Fibroblast of the aortic adventitia (primary cell): ENCODE measurements around the gene SH3TC1. TPM values are rescaled to one million over a fixed set of nuclear protein-coding genes. Genes with fewer than 3 reads are reported as not detected.

Experiments used
- DNase-seq: peaks from one replicate; pipeline ENCODE4 v3.0.0-alpha.2; 2010; ENCODE audit warnings: low read depth
- H3K4me3 ChIP-seq: 2 replicates; pipeline ENCODE4 v1.5.1; 2011; ENCODE audit warnings: low read depth, mild to moderate bottlenecking, control low read depth, low read length, moderate library complexity
- CTCF ChIP-seq: IDR thresholded peaks from 2 replicates; pipeline ENCODE4 v1.5.1; 2011; ENCODE audit warnings: mild to moderate bottlenecking, low read length, control low read depth, inconsistent platforms; ENCODE audit not compliant: insufficient read depth
- total RNA-seq: library from RNA; depleted of rRNA; stranded (reverse); fragments of >200 nt; gene quantifications from 2 replicates; pipeline ENCODE4 v1.2.3, GENCODE V29; 2012; ENCODE audit warnings: low replicate concordance

The SH3TC1 gene
- total RNA-seq, 1 donor = 1.5 TPM

- DNase-seq = peak; percentile 97
- no peak overlapping the region for H3K4me3 ChIP-seq
- TF ChIP-seq CTCF = peak; percentile 68
Measured at GRCh38 chr4:8274765-8275547, 75.9 kb downstream of the SH3TC1 start.

DNA sequence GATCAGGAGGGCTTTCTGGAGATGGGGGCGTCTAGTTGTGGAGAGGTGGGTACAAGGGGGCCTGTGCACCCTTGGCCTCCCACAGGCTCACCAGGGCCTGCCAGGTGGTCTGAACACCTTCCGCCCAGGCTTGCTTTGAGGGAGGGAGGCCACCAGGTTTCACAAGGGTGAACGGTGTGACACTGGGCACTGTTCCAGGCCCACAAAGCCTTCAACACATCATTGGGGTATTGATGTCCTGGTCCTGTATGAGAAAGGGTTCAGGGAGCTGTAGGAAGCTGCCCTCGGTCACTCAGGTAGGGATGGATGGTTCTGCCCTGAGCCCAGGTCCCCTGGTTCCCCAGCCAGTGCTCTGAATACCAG lies 76.4 kb downstream of the SH3TC1 start:
- no peak for TF ChIP-seq CTCF
- H3K4me3 ChIP-seq = no peak overlapping the region
- DNase-seq = no peak

DNA sequence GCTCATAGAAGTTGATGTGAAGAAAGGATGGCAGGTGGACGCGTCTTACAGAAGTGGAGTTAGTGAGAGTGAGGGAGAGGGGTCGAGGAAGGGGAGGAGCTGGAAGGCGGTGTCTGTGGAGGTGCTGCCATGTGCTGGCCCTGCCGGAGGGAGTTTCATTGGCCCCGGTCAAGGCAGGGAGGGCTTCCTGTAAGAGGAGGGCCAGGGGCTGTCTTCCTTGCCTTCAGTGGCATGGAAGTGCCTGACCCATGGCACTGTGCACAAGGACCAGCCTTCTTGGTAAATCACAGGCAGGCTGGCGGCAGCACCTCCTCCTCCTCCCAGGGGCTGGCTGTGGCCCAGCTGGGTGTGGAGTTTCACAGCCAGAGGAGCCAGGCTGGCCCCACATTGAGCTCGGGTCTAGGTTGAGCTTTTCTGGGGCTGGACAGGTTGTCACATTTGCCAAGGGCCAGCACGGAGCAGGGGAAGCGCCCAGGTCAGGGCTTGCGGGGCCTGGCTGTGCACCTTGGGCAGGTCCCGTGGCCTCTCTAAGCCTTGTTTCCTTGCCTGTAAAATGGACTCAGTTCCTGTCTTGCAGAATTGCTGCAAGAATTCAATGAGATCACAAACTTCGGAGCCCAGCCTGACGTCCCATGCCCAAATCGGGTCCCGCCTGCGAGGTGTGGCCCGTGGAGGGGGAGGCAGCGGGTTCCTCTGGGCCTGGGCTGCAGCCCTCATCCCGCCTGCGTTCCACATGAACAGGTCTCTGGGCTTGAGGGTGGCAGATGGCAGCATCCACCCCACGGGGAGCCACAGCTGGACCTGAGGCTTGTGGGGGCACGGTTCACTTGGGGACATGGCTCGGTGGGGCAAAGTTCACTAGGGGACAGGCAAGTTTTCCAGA lies 77.5 kb downstream of the SH3TC1 start:
- TF ChIP-seq CTCF = no peak
- DNase-seq = peak; percentile 58
- H3K4me3 ChIP-seq = no peak overlapping the region

DNA sequence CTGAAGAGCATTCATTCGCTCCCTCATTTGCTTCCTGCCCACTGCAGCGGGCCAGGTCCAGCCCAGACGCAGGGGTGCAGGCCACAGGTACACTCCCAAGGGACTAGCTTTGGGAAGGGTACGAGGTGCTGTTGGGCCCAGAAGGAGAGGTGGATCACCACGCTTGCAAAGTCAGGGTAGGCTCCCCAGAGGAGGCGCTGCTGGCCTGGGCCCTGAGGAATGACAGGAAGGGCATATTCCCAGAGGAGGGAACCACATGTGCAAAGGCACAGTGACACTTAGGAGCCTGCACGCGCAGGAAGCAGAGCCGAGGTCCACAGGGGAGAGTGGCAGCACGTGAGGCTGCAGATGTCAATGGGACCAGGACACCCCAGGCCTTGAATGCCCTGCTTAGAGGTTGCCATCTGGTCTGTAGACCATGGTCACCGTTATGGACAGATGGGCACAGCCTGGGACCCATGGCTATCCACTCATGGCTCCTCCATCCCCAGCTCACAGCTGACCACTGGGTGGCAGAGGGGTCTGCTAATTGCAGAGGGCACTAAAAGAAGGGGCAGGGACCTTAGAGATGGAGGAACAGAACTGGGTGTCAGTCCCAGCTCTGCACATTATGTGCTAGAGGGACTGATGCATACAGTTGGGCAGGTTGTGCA lies 78.4 kb downstream of the SH3TC1 start:
- no peak for DNase-seq
- TF ChIP-seq CTCF = no peak
- H3K4me3 ChIP-seq = no peak overlapping the region

GRCh38 chr4:8278009-8278395 lies 78.9 kb downstream of the SH3TC1 start:
- DNase-seq = no peak
- no peak overlapping the region for H3K4me3 ChIP-seq
- TF ChIP-seq CTCF = no peak

GRCh38 chr4:8278421-8279287 lies 79.6 kb downstream of the SH3TC1 start:
- peak; percentile 88 for DNase-seq
- no peak for TF ChIP-seq CTCF
- no peak overlapping the region for H3K4me3 ChIP-seq
